K562 (cell line): Measurements from ENCODE around the gene NPAS1.

Experiments
- ARID2 ChIP-seq: fragments of 450-650 bp; IDR thresholded peaks from 2 replicates; pipeline ENCODE4 v1.6.1; 2017; ENCODE audit warnings: antibody characterized with exemption, mild to moderate bottlenecking
- CTCF ChIP-seq, 3 experiments: IDR thresholded peaks in 2 of 3; conservative IDR thresholded peaks in 1 of 3; 2 replicates each; pipeline ENCODE4 v1.5.1; 2011 to 2012; ENCODE audit warnings: low read length in 3 of 3, mild to moderate bottlenecking in 3 of 3, control low read depth in 2 of 3, improper control_type of control experiment in 1 of 3, inconsistent platforms in 1 of 3, low read depth in 1 of 3, mixed read lengths in 1 of 3, moderate library complexity in 1 of 3; ENCODE audit not compliant: insufficient read depth in 2 of 3

DNA sequence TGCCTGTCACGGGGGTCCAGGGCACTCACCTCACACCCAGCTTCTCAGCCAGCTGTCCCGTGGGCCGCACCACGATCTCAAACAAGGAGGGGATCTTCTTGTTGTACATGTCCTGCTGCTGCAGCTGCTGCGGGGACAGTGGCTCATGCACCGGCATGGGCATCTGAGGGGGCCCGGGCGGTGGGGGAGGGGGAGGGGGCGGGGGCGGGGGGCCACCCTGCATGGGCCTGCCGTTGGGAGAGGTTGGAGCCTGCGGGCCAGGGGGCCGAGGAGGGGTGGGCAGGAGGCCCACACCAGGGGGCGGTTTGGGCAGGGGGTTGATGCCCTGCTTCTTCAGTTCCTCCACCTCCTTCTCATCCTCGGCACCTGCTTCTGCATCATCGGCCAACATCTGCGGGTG lies 52.7 kb downstream of the NPAS1 start:
- TF ChIP-seq ARID2 (no peak), CTCF (IDR thresholded peaks at IDR 0.05 in 2 of 3, conservative IDR thresholded peaks at IDR 0.05 in 1 of 3; ENCODE audit: insufficient read depth in 2 of 3, low read depth in 1 of 3, low read length in 3 of 3) (0 out of 6 replicates have a peak, but pooled peaks of 1 of the 3 experiments have one; percentile 5)
